ENCODE data around the gene DYNC1I2. TPM values are rescaled to one million over a fixed set of nuclear protein-coding genes. Genes with fewer than 3 reads are reported as not detected.
"Not testable (repeated sequence)": the region's sequence is repeated elsewhere in the genome, so short reads cannot be mapped to it uniquely, and the experiment has no call there.

DYNC1I2 gene
- total and polyA plus RNA-seq, 2 donors (not counting 3 experiments of a cell fraction or from before 2014, with no cell fraction given) = 131 to 138 TPM

- CTCF ChIA-PET = interaction anchor here (0.7 to 0.9 kb wide), 2 partner anchors 85 to 348 kb away, joined by 3 read pairs; partner anchors contain the start of gene DLX2
- DNase-seq (ENCODE audit: low read depth, low spot score) = no peak
Observed at GRCh38 chr2:171754254-171754939, 67.1 kb downstream of the DYNC1I2 start.

DNA sequence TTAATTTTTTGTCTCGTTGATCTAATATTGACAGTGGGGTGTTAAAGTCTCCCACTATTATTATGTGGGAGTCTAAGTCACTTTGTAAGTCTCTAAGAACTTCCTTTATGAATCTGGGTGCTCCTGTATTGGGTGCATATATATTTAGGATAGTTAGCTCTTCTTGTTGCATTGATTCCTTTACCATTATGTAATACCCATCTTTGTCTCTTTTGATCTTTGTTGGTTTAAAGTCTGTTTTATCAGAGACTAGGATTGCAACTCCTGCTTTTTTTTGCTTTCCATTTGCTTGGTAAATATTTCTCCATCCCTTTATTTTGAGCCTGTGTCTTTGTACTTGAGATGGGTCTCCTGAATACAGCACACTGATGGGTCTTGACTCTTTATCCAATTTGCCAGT lies 71.5 kb downstream of the DYNC1I2 start:
- H3K4me3 ChIP-seq (replicated peaks in 1 of 3; ENCODE audit: insufficient read depth in 1 of 3, low read depth in 1 of 3, low read length in 3 of 3); H3K4me2 ChIP-seq (ENCODE audit: insufficient read depth, low read length); BruUV-seq (replicated peaks); H3K9ac ChIP-seq (replicated peaks; ENCODE audit: extremely low read depth, insufficient read depth, low read length); H3K79me2 ChIP-seq (ENCODE audit: control insufficient read depth, insufficient read depth, low read length); dilution Hi-C loops (cut with MboI; ENCODE audit: extremely low pct_ligation_motif_present, low sequenced_read_pairs); intact Hi-C loops (cut with micrococcal nuclease); H2AFZ ChIP-seq (ENCODE audit: low read depth, low read length); FAIRE-seq; DNase-seq (ENCODE audit: low read depth, low spot score); H4K20me1 ChIP-seq (replicated peaks; ENCODE audit: control insufficient read depth, extremely low read depth, insufficient read depth, low read length); H3K27ac ChIP-seq (ENCODE audit: insufficient read depth, low read depth, low read length); H3K9me3 ChIP-seq (replicated peaks; ENCODE audit: control insufficient read depth, insufficient read depth, low read length); H3K27me3 ChIP-seq (ENCODE audit: control insufficient read depth in 2 of 2, insufficient read depth in 2 of 2, low read length in 2 of 2); H3K9me1 ChIP-seq (replicated peaks; ENCODE audit: control insufficient read depth, extremely low read depth, insufficient read depth, low read length); POLR2A ChIA-PET; H3K4me1 ChIP-seq (ENCODE audit: control insufficient read depth, extremely low read depth, insufficient read depth, low read length): not testable (repeated sequence)
- CTCF ChIA-PET = interaction anchor here (1.6 kb wide), 1 partner anchor 28 kb away, joined by 3 read pairs; no protein-coding TSS in a partner anchor
- peaks cover 4 to 12% of the 10 kb centered on the region in 2 experiments for H3K36me3 ChIP-seq (ENCODE audit: control insufficient read depth in 2 of 2, extremely low read depth in 1 of 2, insufficient read depth in 2 of 2, low read length in 2 of 2)

More at GRCh38 chr2:171754254-171754939, 67.1 kb downstream of the DYNC1I2 start:
- Histone ChIP-seq H4K20me1 (replicated peaks; ENCODE audit: control insufficient read depth, extremely low read depth, insufficient read depth, low read length) (no peaks in the 10 kb centered on the region), H3K27me3 (ENCODE audit: control insufficient read depth in 2 of 2, insufficient read depth in 2 of 2, low read length in 2 of 2) (no peaks in the 10 kb centered on the region), H3K27ac (ENCODE audit: insufficient read depth, low read depth, low read length) (no peak overlapping the region), H3K36me3 (ENCODE audit: control insufficient read depth in 2 of 2, extremely low read depth in 1 of 2, insufficient read depth in 2 of 2, low read length in 2 of 2) (peaks cover 5 to 11% of the 10 kb centered on the region in 2 experiments), H3K9me3 (replicated peaks; ENCODE audit: control insufficient read depth, insufficient read depth, low read length) (no peaks in the 10 kb centered on the region), H3K4me3 (replicated peaks in 1 of 3; ENCODE audit: insufficient read depth in 1 of 3, low read depth in 1 of 3, low read length in 3 of 3) (no peak overlapping the region), H3K4me2 (ENCODE audit: insufficient read depth, low read length) (no peak overlapping the region), H3K9ac (replicated peaks; ENCODE audit: extremely low read depth, insufficient read depth, low read length) (no peak overlapping the region), H2AFZ (ENCODE audit: low read depth, low read length) (no peak overlapping the region), H3K79me2 (ENCODE audit: control insufficient read depth, insufficient read depth, low read length) (no peaks in the 10 kb centered on the region), H3K4me1 (ENCODE audit: control insufficient read depth, extremely low read depth, insufficient read depth, low read length) (no peaks in the 10 kb centered on the region), H3K9me1 (replicated peaks; ENCODE audit: control insufficient read depth, extremely low read depth, insufficient read depth, low read length) (no peaks in the 10 kb centered on the region)
- TF ChIP-seq POLR2AphosphoS5 (IDR thresholded peaks at IDR 0.05; ENCODE audit: insufficient read depth, low read depth, low read length) (no peak), JUN (IDR thresholded peaks at IDR 0.05; ENCODE audit: borderline replicate concordance, insufficient read depth, insufficient read length, low read depth) (no peak), CTCF (IDR thresholded peaks at IDR 0.05; ENCODE audit: extremely low read depth in 1 of 2, insufficient read depth in 1 of 2, low read depth in 1 of 2, low read length in 2 of 2) (no peak), EZH2 (IDR thresholded peaks at IDR 0.05; ENCODE audit: borderline replicate concordance, low read depth, low read length, severe bottlenecking) (no peak), FOS (IDR thresholded peaks at IDR 0.05; ENCODE audit: borderline replicate concordance, insufficient read depth, low read length) (no peak), GATA2 (IDR thresholded peaks at IDR 0.05; ENCODE audit: insufficient read depth, insufficient read length, low read depth, low read length) (no peak), POLR2A (IDR thresholded peaks at IDR 0.05; ENCODE audit: low read depth, low read length) (no peak), MYC (IDR thresholded peaks at IDR 0.05; ENCODE audit: low read depth, low read length) (no peak)
- TF ChIP-seq, protein P1, sequence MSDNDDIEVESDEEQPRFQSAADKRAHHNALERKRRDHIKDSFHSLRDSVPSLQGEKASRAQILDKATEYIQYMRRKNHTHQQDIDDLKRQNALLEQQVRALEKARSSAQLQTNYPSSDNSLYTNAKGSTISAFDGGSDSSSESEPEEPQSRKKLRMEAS (IDR thresholded peaks at IDR 0.05; ENCODE audit: insufficient read depth, insufficient read length) = no peak
- intact Hi-C loops (cut with micrococcal nuclease) (no loop called here), dilution Hi-C loops (cut with MboI; ENCODE audit: extremely low pct_ligation_motif_present, low sequenced_read_pairs) (no loop called here)
- FAIRE-seq = no peak
- no TSS peak for BruUV-seq (replicated peaks)
- POLR2A ChIA-PET = no interaction called here
